ENCODE measurements around the gene UGT2B11. TPM values are rescaled to one million over a fixed set of nuclear protein-coding genes. Genes with fewer than 3 reads are reported as not detected.
"Not testable (repeated sequence)": the region's sequence is repeated elsewhere in the genome, so short reads cannot be mapped to it uniquely, and the experiment has no call there.

Gene UGT2B11
- total RNA-seq, 1 experiment from 2014 or later = not detected

DNA sequence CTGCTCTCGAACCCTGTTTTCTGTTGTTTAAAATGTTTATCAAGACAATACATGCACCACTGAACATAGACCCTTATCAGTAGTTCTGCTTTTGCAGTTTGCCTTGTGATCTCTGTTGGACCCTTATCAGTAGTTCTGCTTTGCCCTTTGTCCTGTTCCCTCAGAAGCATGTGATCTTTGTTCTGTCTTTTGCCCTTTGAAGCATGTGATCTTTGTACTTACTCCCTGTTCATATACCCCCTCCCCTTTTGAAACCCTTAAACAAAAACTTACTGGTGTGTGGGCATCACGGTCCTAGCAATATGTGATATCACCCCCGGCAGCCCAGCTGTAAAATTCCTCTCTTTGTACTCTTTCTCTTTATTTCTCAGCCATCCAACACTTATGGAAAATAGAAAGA, 22.6 kb downstream of the UGT2B11 start:
- not testable (repeated sequence) for H3K27ac ChIP-seq; DNase-seq; H3K9me3 ChIP-seq (replicated peaks); H3K27me3 ChIP-seq; H3K4me1 ChIP-seq; H3K4me3 ChIP-seq; H3K36me3 ChIP-seq

- not testable (repeated sequence) for H3K36me3 ChIP-seq, H3K27ac ChIP-seq
Measured at GRCh38 chr4:69190621-69191020, 23.9 kb downstream of the UGT2B11 start.

GRCh38 chr4:69181519-69182169, 32.9 kb downstream of the UGT2B11 start:
- DNase-seq; H3K27ac ChIP-seq; H3K4me3 ChIP-seq; H3K9me3 ChIP-seq (replicated peaks); H3K4me1 ChIP-seq; H3K27me3 ChIP-seq; H3K36me3 ChIP-seq: not testable (repeated sequence)

More at GRCh38 chr4:69190621-69191020, 23.9 kb downstream of the UGT2B11 start:
- H3K4me1 ChIP-seq; H3K27me3 ChIP-seq; DNase-seq; H3K9me3 ChIP-seq (replicated peaks); H3K4me3 ChIP-seq: not testable (repeated sequence)

GRCh38 chr4:69179817-69180216, 34.7 kb downstream of the UGT2B11 start:
- H3K9me3 ChIP-seq (replicated peaks); DNase-seq; H3K27ac ChIP-seq; H3K4me1 ChIP-seq; H3K27me3 ChIP-seq; H3K4me3 ChIP-seq; H3K36me3 ChIP-seq: not testable (repeated sequence)

GRCh38 chr4:69178751-69179205, 35.8 kb downstream of the UGT2B11 start:
- not testable (repeated sequence) for H3K9me3 ChIP-seq (replicated peaks); H3K36me3 ChIP-seq; DNase-seq; H3K4me1 ChIP-seq; H3K27me3 ChIP-seq; H3K4me3 ChIP-seq; H3K27ac ChIP-seq

DNA sequence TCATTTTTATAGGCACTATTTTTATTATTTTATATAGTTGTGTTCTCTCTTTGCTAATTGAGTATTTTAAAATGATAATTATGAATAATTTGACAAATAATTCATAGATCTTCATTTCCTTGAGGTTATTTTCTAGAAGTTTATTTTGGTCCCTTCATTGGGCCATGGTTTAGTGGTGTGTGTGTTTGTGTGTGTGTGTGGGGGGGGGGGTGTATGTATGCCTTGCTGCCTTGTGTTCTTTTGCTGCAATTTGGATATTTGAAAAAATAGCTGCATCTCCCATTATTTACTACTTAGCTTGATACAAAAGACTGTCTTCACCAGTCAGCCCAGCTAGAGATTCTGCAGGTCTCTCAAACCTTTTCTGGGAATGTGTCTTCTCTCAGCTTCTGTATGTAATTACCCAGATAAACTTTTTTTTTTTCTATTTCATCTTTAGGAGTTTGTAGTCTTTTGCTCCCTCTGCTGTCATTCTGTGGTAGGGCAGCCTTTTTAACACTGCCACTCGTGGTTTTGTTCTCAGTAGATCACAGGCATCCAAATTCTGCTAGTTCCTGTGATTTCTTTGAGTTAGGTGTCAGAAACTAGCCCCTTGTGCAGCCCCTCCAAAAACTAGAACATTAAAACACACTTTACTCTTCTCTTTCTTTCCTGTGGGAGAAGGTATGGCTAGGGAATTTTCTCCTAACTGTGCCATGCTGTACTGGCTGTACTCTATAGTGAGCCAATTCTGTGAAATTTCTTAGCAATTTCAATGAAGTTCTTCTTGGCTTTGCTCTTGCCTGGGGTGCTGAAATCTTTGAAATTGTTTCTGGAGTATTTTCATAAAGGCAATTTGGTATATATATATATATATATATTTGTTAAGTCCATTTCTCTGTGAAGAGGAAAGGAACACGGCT, 44.1 kb downstream of the UGT2B11 start:
- peak; percentile 24 to 66 for DNase-seq

GRCh38 chr4:69169171-69169570, 45.4 kb downstream of the UGT2B11 start:
- not testable (repeated sequence) for H3K9me3 ChIP-seq (replicated peaks); DNase-seq; H3K4me3 ChIP-seq; H3K27me3 ChIP-seq; H3K36me3 ChIP-seq; H3K27ac ChIP-seq; H3K4me1 ChIP-seq

More for the DNA sequence above, 44.1 kb downstream of the UGT2B11 start:
- H3K4me3 ChIP-seq; H3K27ac ChIP-seq; H3K4me1 ChIP-seq; H3K36me3 ChIP-seq; H3K9me3 ChIP-seq (replicated peaks); H3K27me3 ChIP-seq: not testable (repeated sequence)

GRCh38 chr4:69167300-69167699, 47.2 kb downstream of the UGT2B11 start:
- H3K4me1 ChIP-seq = no peaks in the 10 kb centered on the region
- no peak overlapping the region for H3K27ac ChIP-seq
- no peak for DNase-seq
- no peaks in the 10 kb centered on the region for H3K36me3 ChIP-seq
- no peaks in the 10 kb centered on the region for H3K9me3 ChIP-seq (replicated peaks)
- H3K27me3 ChIP-seq = no peaks in the 10 kb centered on the region
- H3K4me3 ChIP-seq = no peak overlapping the region

GRCh38 chr4:69166376-69166775, 48.2 kb downstream of the UGT2B11 start:
- DNase-seq; H3K36me3 ChIP-seq; H3K27me3 ChIP-seq; H3K4me1 ChIP-seq; H3K27ac ChIP-seq; H3K9me3 ChIP-seq (replicated peaks); H3K4me3 ChIP-seq: not testable (repeated sequence)

GRCh38 chr4:69165707-69166106, 48.8 kb downstream of the UGT2B11 start:
- H3K9me3 ChIP-seq (replicated peaks); DNase-seq; H3K27me3 ChIP-seq: not testable (repeated sequence)

GRCh38 chr4:69156913-69157312, 57.6 kb downstream of the UGT2B11 start:
- H3K27me3 ChIP-seq = no peaks in the 10 kb centered on the region
- no peak overlapping the region for H3K27ac ChIP-seq
- H3K4me3 ChIP-seq = no peak overlapping the region
- H3K36me3 ChIP-seq = no peaks in the 10 kb centered on the region
- no peaks in the 10 kb centered on the region for H3K4me1 ChIP-seq
- no peaks in the 10 kb centered on the region for H3K9me3 ChIP-seq (replicated peaks)
- DNase-seq = peak; percentile 3 to 29

More at GRCh38 chr4:69165707-69166106, 48.8 kb downstream of the UGT2B11 start:
- not testable (repeated sequence) for H3K36me3 ChIP-seq, H3K27ac ChIP-seq, H3K4me3 ChIP-seq, H3K4me1 ChIP-seq

- Histone ChIP-seq H3K36me3 (no peaks in the 10 kb centered on the region), H3K9me3 (replicated peaks) (no peaks in the 10 kb centered on the region), H3K4me3 (no peak overlapping the region), H3K4me1 (no peaks in the 10 kb centered on the region), H3K27ac (no peak overlapping the region), H3K27me3 (no peaks in the 10 kb centered on the region)
- no peak for DNase-seq
Measured at GRCh38 chr4:69154021-69154420, 60.5 kb downstream of the UGT2B11 start.

Other genes starting within 250 kb of the UGT2B11 start
- not detected in 2 replicates for gene UGT2B7, start 118.3 kb downstream of the UGT2B11 start, total RNA-seq (2014; rRNA removed; shearing (Covaris generic))
- not detected in 2 replicates for gene UGT2B28, start 65.7 kb upstream of the UGT2B11 start, total RNA-seq (2014; rRNA removed; shearing (Covaris generic))